H1 (cell line): ENCODE results near the gene FGF18.
A peak's percentile ranks its signal among the peaks of the same experiment; 100 is the strongest.

Experiments
- CEBPB ChIP-seq: IDR thresholded peaks from 2 replicates; pipeline ENCODE4 v1.6.1; 2012; ENCODE audit warnings: low read depth, low read length
- CREB1 ChIP-seq: IDR thresholded peaks from 2 replicates; pipeline ENCODE4 v1.6.1; 2012; ENCODE audit warnings: inconsistent platforms
- CTCF ChIP-seq, 3 experiments: IDR thresholded peaks; 1 replicate in 2 of 3; 2 replicates in 1 of 3; pipeline versions ENCODE4 v1.5.1 to v1.6.1; 2011; ENCODE audit warnings: low read length in 3 of 3, mild to moderate bottlenecking in 3 of 3, inconsistent platforms in 2 of 3, low read depth in 1 of 3, moderate library complexity in 1 of 3; ENCODE audit not compliant: insufficient read depth in 1 of 3; ENCODE audit errors: control extremely low read depth in 1 of 3
- EGR1 ChIP-seq: IDR thresholded peaks from 2 replicates; pipeline ENCODE4 v1.6.1; 2011; ENCODE audit warnings: low read depth, low read length, borderline replicate concordance
- EP300 ChIP-seq, 2 experiments: IDR thresholded peaks; 1 replicate in 1 of 2; 2 replicates in 1 of 2; pipeline ENCODE4 v1.6.1; 2011 to 2012; ENCODE audit warnings: low read depth in 2 of 2, low read length in 2 of 2, mild to moderate bottlenecking in 2 of 2, borderline replicate concordance in 1 of 2, inconsistent platforms in 1 of 2, moderate library complexity in 1 of 2
- EZH2 ChIP-seq: fragments of 200-600 bp; sonication (generic); IDR thresholded peaks from 2 replicates; pipeline ENCODE4 v1.7.1; 2012; ENCODE audit warnings: low read depth, mild to moderate bottlenecking, moderate library complexity, low read length, inconsistent platforms; ENCODE audit not compliant: severe bottlenecking
- JUND ChIP-seq: IDR thresholded peaks from 2 replicates; pipeline ENCODE4 v1.6.1; 2011; ENCODE audit warnings: mild to moderate bottlenecking, improper control_type of control experiment, low read length
- MAX ChIP-seq: IDR thresholded peaks from 2 replicates; pipeline ENCODE4 v1.6.1; 2012; ENCODE audit warnings: inconsistent platforms
- POLR2AphosphoS5 ChIP-seq: IDR thresholded peaks from 2 replicates; pipeline ENCODE4 v1.6.1; 2011; ENCODE audit warnings: low read depth, low read length
- RAD21 ChIP-seq, 2 experiments: IDR thresholded peaks in 1 of 2; conservative IDR thresholded peaks in 1 of 2; 2 replicates each; pipeline ENCODE4 v1.6.1; 2011; ENCODE audit warnings: low read depth in 2 of 2, low read length in 2 of 2, improper control_type of control experiment in 1 of 2, inconsistent platforms in 1 of 2, mild to moderate bottlenecking in 1 of 2, moderate library complexity in 1 of 2
- SP1 ChIP-seq: IDR thresholded peaks from 2 replicates; pipeline ENCODE4 v1.6.1; 2011; ENCODE audit warnings: low read depth, low read length

GRCh38 chr5:171484460-171484899 is 65.0 kb downstream of the FGF18 start:
- no peak for TF ChIP-seq EZH2
- peak; percentile 69 to 72 (median 70) for TF ChIP-seq CTCF (IDR thresholded peaks at IDR 0.05; ENCODE audit: control extremely low read depth in 1 of 3, insufficient read depth in 1 of 3, low read depth in 1 of 3, low read length in 3 of 3)
- TF ChIP-seq POLR2AphosphoS5 = no peak
- no peak for TF ChIP-seq CREB1
- no peak for TF ChIP-seq EP300 (IDR thresholded peaks at IDR 0.05; ENCODE audit: borderline replicate concordance in 1 of 2, low read depth in 2 of 2, low read length in 2 of 2)
- TF ChIP-seq SP1 = no peak
- no peak for TF ChIP-seq CEBPB
- TF ChIP-seq JUND = no peak
- no peak for TF ChIP-seq MAX
- peak; percentile 56 to 75 for TF ChIP-seq RAD21 (IDR thresholded peaks at IDR 0.05 in 1 of 2, conservative IDR thresholded peaks at IDR 0.05 in 1 of 2; ENCODE audit: low read depth in 2 of 2, low read length in 2 of 2)
- no peak for TF ChIP-seq EGR1
